ENCODE measurements around the gene STAT4. TPM values are rescaled to one million over a fixed set of nuclear protein-coding genes. Genes with fewer than 3 reads are reported as not detected.

Gene STAT4
- total RNA-seq, 1 experiment from 2014 or later = 0.44 TPM

DNA sequence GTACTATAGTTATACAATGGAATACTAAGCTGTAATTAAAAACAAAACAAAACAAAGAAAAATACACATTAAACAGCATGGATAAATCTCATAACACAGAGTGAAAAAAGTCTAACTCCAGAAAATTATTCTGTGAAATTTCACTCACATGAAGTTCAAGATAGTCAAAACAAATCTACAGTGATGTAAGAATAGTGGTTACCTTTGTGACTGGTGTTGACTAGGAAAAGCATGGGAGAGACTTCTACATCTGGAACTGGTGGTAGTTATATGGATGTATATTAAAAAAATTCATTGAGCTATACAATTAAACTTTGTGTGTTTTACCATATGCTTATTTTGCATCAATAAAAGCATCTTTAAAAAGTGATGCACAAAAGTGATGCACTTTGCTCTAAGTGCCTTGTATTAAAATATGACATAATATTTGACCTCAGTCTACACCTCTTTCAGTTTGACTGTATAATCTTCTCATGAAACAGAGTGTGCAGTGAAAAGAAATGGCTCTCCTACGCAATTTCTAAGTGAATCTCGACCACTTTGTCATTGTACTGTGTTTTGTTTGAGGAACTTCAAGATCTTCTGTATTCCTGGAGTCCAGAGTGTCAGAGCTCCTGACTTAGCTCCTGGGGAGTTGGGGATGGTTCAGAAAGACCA, 28.0 kb downstream of the STAT4 start:
- Mint-ChIP-seq H3K36me3 (no peaks in the 10 kb centered on the region), H3K27ac (no peak overlapping the region), H3K4me1 (no peaks in the 10 kb centered on the region), H3K27me3 (ENCODE audit: low read depth) (no peaks in the 10 kb centered on the region), H3K4me3 (no peak overlapping the region), H3K9me3 (no peaks in the 10 kb centered on the region)
- ATAC-seq (no peak), DNase-seq (ENCODE audit: low spot score) (no peak)
- TF ChIP-seq MYBL2 (CRISPR knock-in tag; IDR thresholded peaks at IDR 0.05) (no peak), FOXP1 (CRISPR knock-in tag; IDR thresholded peaks at IDR 0.05; ENCODE audit: borderline replicate concordance) (no peak), ZNF671 (CRISPR knock-in tag; IDR thresholded peaks at IDR 0.05) (no peak), SOX15 (CRISPR knock-in tag; IDR thresholded peaks at IDR 0.05) (no peak), JUN (CRISPR knock-in tag; IDR thresholded peaks at IDR 0.05) (no peak)
- TF ChIP-seq, protein P1, sequence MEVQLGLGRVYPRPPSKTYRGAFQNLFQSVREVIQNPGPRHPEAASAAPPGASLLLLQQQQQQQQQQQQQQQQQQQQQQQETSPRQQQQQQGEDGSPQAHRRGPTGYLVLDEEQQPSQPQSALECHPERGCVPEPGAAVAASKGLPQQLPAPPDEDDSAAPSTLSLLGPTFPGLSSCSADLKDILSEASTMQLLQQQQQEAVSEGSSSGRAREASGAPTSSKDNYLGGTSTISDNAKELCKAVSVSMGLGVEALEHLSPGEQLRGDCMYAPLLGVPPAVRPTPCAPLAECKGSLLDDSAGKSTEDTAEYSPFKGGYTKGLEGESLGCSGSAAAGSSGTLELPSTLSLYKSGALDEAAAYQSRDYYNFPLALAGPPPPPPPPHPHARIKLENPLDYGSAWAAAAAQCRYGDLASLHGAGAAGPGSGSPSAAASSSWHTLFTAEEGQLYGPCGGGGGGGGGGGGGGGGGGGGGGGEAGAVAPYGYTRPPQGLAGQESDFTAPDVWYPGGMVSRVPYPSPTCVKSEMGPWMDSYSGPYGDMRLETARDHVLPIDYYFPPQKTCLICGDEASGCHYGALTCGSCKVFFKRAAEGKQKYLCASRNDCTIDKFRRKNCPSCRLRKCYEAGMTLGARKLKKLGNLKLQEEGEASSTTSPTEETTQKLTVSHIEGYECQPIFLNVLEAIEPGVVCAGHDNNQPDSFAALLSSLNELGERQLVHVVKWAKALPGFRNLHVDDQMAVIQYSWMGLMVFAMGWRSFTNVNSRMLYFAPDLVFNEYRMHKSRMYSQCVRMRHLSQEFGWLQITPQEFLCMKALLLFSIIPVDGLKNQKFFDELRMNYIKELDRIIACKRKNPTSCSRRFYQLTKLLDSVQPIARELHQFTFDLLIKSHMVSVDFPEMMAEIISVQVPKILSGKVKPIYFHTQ (CRISPR knock-in tag; IDR thresholded peaks at IDR 0.05) = no peak
- TF ChIP-seq, protein P2, sequence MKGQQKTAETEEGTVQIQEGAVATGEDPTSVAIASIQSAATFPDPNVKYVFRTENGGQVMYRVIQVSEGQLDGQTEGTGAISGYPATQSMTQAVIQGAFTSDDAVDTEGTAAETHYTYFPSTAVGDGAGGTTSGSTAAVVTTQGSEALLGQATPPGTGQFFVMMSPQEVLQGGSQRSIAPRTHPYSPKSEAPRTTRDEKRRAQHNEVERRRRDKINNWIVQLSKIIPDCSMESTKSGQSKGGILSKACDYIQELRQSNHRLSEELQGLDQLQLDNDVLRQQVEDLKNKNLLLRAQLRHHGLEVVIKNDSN (CRISPR knock-in tag; IDR thresholded peaks at IDR 0.05) = no peak
- TF ChIP-seq, protein P3, sequence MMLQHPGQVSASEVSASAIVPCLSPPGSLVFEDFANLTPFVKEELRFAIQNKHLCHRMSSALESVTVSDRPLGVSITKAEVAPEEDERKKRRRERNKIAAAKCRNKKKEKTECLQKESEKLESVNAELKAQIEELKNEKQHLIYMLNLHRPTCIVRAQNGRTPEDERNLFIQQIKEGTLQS (CRISPR knock-in tag; conservative IDR thresholded peaks at IDR 0.05) = no peak
- CTCF ChIA-PET = no interaction called here
- POLR2A ChIA-PET = no interaction called here

DNA sequence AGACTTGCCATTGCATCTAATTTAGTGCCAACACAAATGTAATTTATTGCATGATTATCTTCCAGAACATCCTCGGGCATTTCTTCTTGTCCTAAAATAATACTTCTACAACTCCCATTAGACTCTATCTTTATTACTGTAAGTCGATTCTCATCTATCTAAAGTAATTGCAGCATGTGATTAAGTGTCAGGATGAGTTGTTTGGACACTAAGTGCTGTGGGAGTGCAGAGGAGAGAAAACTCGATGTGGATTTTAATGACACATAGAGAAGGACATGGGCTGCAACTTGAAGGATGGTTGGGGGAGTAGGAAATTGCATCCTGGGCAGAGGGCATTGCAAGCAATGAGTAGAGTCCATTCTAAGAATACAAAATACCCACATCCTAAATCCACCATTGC, 33.5 kb downstream of the STAT4 start:
- H3K27ac Mint-ChIP-seq = no peak overlapping the region
- H3K4me3 Mint-ChIP-seq = no peak overlapping the region
- ChIA-PET POLR2A (no interaction called here), CTCF (no interaction called here)
- DNase-seq (ENCODE audit: low spot score) (no peak), ATAC-seq (no peak)
- TF ChIP-seq ESRRA (CRISPR knock-in tag; IDR thresholded peaks at IDR 0.05; ENCODE audit: borderline replicate concordance) = no peak
- TF ChIP-seq, protein P4, sequence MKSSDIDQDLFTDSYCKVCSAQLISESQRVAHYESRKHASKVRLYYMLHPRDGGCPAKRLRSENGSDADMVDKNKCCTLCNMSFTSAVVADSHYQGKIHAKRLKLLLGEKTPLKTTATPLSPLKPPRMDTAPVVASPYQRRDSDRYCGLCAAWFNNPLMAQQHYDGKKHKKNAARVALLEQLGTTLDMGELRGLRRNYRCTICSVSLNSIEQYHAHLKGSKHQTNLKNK (CRISPR knock-in tag; IDR thresholded peaks at IDR 0.05) = no peak
- TF ChIP-seq, protein P3 (CRISPR knock-in tag; conservative IDR thresholded peaks at IDR 0.05) = no peak
- TF ChIP-seq ZNF232 (CRISPR knock-in tag; IDR thresholded peaks at IDR 0.05) = no peak
- TF ChIP-seq ATF1 (CRISPR knock-in tag; IDR thresholded peaks at IDR 0.05) = no peak
- TF ChIP-seq, protein P5, sequence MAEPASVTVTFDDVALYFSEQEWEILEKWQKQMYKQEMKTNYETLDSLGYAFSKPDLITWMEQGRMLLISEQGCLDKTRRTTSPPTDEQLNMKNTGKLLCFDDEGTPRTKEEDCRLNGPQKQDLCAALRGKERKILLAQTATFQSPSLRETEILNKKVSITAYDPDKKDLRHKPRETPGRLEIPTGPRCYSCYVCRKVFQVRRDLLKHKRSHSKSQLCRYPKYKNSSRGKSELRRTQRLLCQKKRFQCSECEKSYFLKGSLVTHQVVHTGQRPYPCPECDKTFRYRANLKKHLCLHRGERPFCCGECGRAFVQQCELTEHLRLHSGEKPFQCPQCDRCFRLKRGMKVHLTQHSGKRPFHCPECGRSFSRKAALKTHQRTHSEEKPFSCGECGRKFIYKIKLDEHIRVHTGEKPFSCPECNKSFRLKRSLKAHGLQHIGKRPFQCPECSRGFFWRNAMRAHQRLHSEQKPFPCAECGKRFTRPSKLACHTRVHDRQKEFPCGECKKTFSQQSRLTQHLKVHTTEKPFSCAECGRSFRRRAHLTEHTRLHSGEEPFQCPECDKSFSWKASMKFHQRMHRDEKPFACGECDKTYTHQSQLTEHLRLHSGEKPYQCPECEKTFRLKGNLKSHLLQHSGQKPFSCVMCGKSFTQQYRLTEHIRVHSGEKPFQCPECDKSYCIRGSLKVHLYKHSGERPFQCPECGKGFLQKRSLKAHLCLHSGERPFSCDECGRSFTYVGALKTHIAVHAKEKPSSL (CRISPR knock-in tag; conservative IDR thresholded peaks at IDR 0.05) = no peak
- H3K9me3 Mint-ChIP-seq = no peaks in the 10 kb centered on the region
- H3K4me1 Mint-ChIP-seq = no peaks in the 10 kb centered on the region
- H3K27me3 Mint-ChIP-seq (ENCODE audit: low read depth) = no peaks in the 10 kb centered on the region
- H3K36me3 Mint-ChIP-seq = no peaks in the 10 kb centered on the region

DNA sequence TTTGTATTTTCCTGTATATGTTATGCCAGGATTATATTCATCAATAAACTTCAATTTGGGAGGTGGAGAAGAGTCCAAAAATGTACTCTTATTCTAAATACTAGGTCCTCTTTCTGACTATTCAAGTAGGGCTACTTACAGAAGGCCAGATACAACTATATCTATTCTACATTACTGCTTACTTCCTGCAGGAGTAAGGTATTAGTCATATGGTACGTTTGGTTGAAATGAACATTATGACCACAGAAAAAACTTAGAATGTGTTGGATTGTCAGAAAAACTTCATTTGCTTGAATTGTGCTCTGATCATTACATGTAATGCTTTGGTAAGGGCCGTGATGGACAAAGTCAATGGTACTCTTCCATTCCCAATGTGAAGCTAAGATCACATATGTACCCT, 35.0 kb downstream of the STAT4 start:
- Mint-ChIP-seq H3K27ac (no peak overlapping the region), H3K4me3 (no peak overlapping the region), H3K27me3 (ENCODE audit: low read depth) (no peaks in the 10 kb centered on the region), H3K36me3 (no peaks in the 10 kb centered on the region), H3K4me1 (no peaks in the 10 kb centered on the region), H3K9me3 (no peaks in the 10 kb centered on the region)
- ATAC-seq (no peak), DNase-seq (ENCODE audit: low spot score) (no peak)
- POLR2A ChIA-PET = interaction anchor here (0.9 kb wide), 1 partner anchor 39 kb away, joined by 3 read pairs; no protein-coding TSS in a partner anchor
- CTCF ChIA-PET = no interaction called here
- TF ChIP-seq ZNF671 (CRISPR knock-in tag; IDR thresholded peaks at IDR 0.05) = no peak
- no peak for TF ChIP-seq IRF2 (CRISPR knock-in tag; IDR thresholded peaks at IDR 0.05; ENCODE audit: borderline replicate concordance, low read depth)
- TF ChIP-seq, protein P6, sequence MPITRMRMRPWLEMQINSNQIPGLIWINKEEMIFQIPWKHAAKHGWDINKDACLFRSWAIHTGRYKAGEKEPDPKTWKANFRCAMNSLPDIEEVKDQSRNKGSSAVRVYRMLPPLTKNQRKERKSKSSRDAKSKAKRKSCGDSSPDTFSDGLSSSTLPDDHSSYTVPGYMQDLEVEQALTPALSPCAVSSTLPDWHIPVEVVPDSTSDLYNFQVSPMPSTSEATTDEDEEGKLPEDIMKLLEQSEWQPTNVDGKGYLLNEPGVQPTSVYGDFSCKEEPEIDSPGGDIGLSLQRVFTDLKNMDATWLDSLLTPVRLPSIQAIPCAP (CRISPR knock-in tag; IDR thresholded peaks at IDR 0.05) = no peak
- TF ChIP-seq KAT7 (CRISPR knock-in tag; IDR thresholded peaks at IDR 0.05; ENCODE audit: borderline replicate concordance) = no peak
- no peak for TF ChIP-seq NR3C1 (CRISPR knock-in tag; conservative IDR thresholded peaks at IDR 0.05; ENCODE audit: low read depth)
- TF ChIP-seq GABPB1 (CRISPR knock-in tag; IDR thresholded peaks at IDR 0.05) = no peak
- TF ChIP-seq ZNF232 (CRISPR knock-in tag; IDR thresholded peaks at IDR 0.05) = no peak
- TF ChIP-seq, protein P1 (CRISPR knock-in tag; IDR thresholded peaks at IDR 0.05) = no peak
